ENCODE measurements around the gene CANT1. TPM values are rescaled to one million over a fixed set of nuclear protein-coding genes. Genes with fewer than 3 reads are reported as not detected.

Gene CANT1
- total and polyA plus RNA-seq, 2 of the 13 experiments (the other 11 are each of a cell fraction or from before 2014, with no cell fraction given) = 34.1 to 42.1 TPM

DNA sequence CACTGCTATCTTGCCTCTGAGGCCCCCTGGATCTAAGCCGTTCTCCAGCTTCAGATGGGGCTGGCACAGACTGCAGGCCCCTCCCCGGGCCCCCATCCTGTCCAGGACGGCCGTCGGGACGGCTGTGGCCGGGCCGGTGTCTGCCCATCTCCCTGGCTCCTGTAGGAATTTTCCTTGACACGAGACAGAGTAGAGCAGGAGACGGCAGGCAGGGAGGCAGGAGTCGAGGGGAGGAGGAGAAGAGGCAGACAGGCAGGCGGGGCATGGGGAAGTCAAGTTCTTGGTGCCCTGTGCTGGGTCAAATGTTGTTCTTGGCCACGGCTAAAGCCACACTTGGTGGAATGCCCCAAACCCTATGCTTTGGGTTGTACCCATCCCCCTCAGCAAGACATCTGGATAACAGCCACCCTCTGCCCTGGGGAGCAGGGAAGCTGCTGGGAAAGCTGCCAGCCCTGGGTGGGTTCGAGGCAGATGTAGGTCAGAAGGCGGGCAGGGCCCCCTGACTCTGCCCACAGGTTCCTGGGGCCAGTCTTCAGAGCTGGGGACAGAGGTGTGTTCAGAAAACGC, 18.4 kb upstream of the CANT1 start (continued):
- TF ChIP-seq NPAS2 (CRISPR knock-in tag; IDR thresholded peaks at IDR 0.05; ENCODE audit: borderline replicate concordance) = no peak
- TF ChIP-seq SRF (IDR thresholded peaks at IDR 0.05; ENCODE audit: low read depth, low read length) = no peak
- no peak for TF ChIP-seq CAMTA2 (CRISPR knock-in tag; IDR thresholded peaks at IDR 0.05; ENCODE audit: borderline replicate concordance)
- TF ChIP-seq, protein P1, sequence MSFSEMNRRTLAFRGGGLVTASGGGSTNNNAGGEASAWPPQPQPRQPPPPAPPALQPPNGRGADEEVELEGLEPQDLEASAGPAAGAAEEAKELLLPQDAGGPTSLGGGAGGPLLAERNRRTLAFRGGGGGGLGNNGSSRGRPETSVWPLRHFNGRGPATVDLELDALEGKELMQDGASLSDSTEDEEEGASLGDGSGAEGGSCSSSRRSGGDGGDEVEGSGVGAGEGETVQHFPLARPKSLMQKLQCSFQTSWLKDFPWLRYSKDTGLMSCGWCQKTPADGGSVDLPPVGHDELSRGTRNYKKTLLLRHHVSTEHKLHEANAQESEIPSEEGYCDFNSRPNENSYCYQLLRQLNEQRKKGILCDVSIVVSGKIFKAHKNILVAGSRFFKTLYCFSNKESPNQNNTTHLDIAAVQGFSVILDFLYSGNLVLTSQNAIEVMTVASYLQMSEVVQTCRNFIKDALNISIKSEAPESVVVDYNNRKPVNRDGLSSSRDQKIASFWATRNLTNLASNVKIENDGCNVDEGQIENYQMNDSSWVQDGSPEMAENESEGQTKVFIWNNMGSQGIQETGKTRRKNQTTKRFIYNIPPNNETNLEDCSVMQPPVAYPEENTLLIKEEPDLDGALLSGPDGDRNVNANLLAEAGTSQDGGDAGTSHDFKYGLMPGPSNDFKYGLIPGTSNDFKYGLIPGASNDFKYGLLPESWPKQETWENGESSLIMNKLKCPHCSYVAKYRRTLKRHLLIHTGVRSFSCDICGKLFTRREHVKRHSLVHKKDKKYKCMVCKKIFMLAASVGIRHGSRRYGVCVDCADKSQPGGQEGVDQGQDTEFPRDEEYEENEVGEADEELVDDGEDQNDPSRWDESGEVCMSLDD (CRISPR knock-in tag; IDR thresholded peaks at IDR 0.05; ENCODE audit: borderline replicate concordance) = no peak
- no peak for TF ChIP-seq ATAD3A (CRISPR knock-in tag; IDR thresholded peaks at IDR 0.05)
- TF ChIP-seq DNMT3B (CRISPR knock-in tag; conservative IDR thresholded peaks at IDR 0.05) = 0 out of 2 replicates have a peak, but pooled peaks have one; percentile 44
- TF ChIP-seq SYNCRIP (IDR thresholded peaks at IDR 0.05; ENCODE audit: insufficient read depth, low read depth, low read length) = no peak
- TF ChIP-seq ZFP82 (CRISPR knock-in tag; IDR thresholded peaks at IDR 0.05; ENCODE audit: borderline replicate concordance) = 0 out of 2 replicates have a peak, but pooled peaks have one; percentile 14
- TF ChIP-seq STAT5B (CRISPR knock-in tag; IDR thresholded peaks at IDR 0.05) = no peak
- TF ChIP-seq, protein P2, sequence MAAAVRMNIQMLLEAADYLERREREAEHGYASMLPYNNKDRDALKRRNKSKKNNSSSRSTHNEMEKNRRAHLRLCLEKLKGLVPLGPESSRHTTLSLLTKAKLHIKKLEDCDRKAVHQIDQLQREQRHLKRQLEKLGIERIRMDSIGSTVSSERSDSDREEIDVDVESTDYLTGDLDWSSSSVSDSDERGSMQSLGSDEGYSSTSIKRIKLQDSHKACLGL (CRISPR knock-in tag; IDR thresholded peaks at IDR 0.05) = peak; percentile 9; the same call in 1 of the 2 replicates
- TF ChIP-seq ZNF232 (CRISPR knock-in tag; IDR thresholded peaks at IDR 0.05; ENCODE audit: borderline replicate concordance) = peak; percentile 18; the same call in 1 of the 2 replicates
- TF ChIP-seq ZSCAN29 (CRISPR knock-in tag; conservative IDR thresholded peaks at IDR 0.05) = no peak
- 0 out of 4 replicates have a peak, but pooled peaks of 1 of the 2 experiments have one; percentile 18 for TF ChIP-seq KLF16 (CRISPR knock-in tag; IDR thresholded peaks at IDR 0.05)
- TF ChIP-seq SPEN (CRISPR knock-in tag; IDR thresholded peaks at IDR 0.05; ENCODE audit: low read depth) = 0 out of 2 replicates have a peak, but pooled peaks have one; percentile 28
- TF ChIP-seq FOXO1 (CRISPR knock-in tag; IDR thresholded peaks at IDR 0.05) = peak; percentile 45; the same call in 1 of the 2 replicates
- TF ChIP-seq KLF13 (CRISPR knock-in tag; IDR thresholded peaks at IDR 0.05) = no peak
- 0 out of 2 replicates have a peak, but pooled peaks have one; percentile 8 for TF ChIP-seq ZFP90 (CRISPR knock-in tag; IDR thresholded peaks at IDR 0.05; ENCODE audit: borderline replicate concordance)
- 0 out of 2 replicates have a peak, but pooled peaks have one; percentile 63 for TF ChIP-seq EEA1 (CRISPR knock-in tag; IDR thresholded peaks at IDR 0.05; ENCODE audit: borderline replicate concordance)
- TF ChIP-seq ELF4 (CRISPR knock-in tag; IDR thresholded peaks at IDR 0.05; ENCODE audit: borderline replicate concordance) = no peak
- no peak for TF ChIP-seq ZFP36L1 (CRISPR knock-in tag; IDR thresholded peaks at IDR 0.05)
- TF ChIP-seq, protein P3, sequence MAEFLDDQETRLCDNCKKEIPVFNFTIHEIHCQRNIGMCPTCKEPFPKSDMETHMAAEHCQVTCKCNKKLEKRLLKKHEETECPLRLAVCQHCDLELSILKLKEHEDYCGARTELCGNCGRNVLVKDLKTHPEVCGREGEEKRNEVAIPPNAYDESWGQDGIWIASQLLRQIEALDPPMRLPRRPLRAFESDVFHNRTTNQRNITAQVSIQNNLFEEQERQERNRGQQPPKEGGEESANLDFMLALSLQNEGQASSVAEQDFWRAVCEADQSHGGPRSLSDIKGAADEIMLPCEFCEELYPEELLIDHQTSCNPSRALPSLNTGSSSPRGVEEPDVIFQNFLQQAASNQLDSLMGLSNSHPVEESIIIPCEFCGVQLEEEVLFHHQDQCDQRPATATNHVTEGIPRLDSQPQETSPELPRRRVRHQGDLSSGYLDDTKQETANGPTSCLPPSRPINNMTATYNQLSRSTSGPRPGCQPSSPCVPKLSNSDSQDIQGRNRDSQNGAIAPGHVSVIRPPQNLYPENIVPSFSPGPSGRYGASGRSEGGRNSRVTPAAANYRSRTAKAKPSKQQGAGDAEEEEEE (CRISPR knock-in tag; IDR thresholded peaks at IDR 0.05; ENCODE audit: borderline replicate concordance) = 0 out of 2 replicates have a peak, but pooled peaks have one; percentile 30
- TF ChIP-seq CHCHD3 (CRISPR knock-in tag; IDR thresholded peaks at IDR 0.05) = 0 out of 2 replicates have a peak, but pooled peaks have one; percentile 68
- TF ChIP-seq, protein P4, sequence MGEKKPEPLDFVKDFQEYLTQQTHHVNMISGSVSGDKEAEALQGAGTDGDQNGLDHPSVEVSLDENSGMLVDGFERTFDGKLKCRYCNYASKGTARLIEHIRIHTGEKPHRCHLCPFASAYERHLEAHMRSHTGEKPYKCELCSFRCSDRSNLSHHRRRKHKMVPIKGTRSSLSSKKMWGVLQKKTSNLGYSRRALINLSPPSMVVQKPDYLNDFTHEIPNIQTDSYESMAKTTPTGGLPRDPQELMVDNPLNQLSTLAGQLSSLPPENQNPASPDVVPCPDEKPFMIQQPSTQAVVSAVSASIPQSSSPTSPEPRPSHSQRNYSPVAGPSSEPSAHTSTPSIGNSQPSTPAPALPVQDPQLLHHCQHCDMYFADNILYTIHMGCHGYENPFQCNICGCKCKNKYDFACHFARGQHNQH (CRISPR knock-in tag; IDR thresholded peaks at IDR 0.05) = no peak
- TF ChIP-seq ZNF589 (CRISPR knock-in tag; conservative IDR thresholded peaks at IDR 0.05) = no peak
